Coronary artery (tissue), 2 donors: Measurements from ENCODE around the gene FBXO28.

Experiments used
- DNase-seq: peaks from one replicate; pipeline ENCODE4 v3.0.0-alpha.2; 2017; ENCODE audit warnings: low spot score
- H3K27ac ChIP-seq, 2 donors: fragments of 200-600 bp; sonication (generic); one replicate each; pipeline ENCODE4 v1.5.1; 2016 to 2019
- H3K4me3 ChIP-seq: fragments of 200-600 bp; sonication (generic); 2 replicates; pipeline ENCODE4 v1.5.1; 2016; ENCODE audit warnings: mild to moderate bottlenecking, moderate library complexity
- TF ChIP-seq, protein P1 (sequence below): fragments of 200-600 bp; sonication (generic); IDR thresholded peaks from one replicate; pipeline ENCODE4 v1.5.1; 2019; ENCODE audit warnings: antibody characterized with exemption

FBXO28 gene

DNA sequence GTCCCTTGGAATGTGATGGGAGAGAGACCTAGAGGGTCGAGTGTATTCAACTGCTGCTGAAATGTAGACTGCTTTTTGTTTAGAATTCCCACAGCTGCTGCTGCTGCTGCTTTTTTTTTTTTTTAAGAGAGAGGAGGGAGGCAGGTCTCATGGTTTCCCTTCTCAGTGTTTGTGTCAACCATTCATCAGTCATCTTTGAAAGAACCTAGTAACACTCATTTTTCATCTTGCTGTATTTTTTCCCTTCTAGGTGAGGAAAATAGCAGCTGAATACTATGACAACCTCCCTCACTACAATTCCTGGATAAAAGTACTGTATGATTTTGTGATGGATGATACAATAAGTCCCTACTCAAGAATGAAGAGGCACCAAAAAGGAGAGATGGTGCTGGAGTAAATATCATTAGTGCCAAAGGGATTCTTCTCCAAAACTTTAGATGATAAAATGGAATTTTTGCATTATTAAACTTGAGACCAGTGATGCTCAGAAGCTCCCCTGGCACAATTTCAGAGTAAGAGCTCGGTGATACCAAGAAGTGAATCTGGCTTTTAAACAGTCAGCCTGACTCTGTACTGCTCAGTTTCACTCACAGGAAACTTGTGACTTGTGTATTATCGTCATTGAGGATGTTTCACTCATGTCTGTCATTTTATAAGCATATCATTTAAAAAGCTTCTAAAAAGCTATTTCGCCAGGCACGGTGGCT, 78.3 kb downstream of the FBXO28 start:
- TF ChIP-seq, protein P1, sequence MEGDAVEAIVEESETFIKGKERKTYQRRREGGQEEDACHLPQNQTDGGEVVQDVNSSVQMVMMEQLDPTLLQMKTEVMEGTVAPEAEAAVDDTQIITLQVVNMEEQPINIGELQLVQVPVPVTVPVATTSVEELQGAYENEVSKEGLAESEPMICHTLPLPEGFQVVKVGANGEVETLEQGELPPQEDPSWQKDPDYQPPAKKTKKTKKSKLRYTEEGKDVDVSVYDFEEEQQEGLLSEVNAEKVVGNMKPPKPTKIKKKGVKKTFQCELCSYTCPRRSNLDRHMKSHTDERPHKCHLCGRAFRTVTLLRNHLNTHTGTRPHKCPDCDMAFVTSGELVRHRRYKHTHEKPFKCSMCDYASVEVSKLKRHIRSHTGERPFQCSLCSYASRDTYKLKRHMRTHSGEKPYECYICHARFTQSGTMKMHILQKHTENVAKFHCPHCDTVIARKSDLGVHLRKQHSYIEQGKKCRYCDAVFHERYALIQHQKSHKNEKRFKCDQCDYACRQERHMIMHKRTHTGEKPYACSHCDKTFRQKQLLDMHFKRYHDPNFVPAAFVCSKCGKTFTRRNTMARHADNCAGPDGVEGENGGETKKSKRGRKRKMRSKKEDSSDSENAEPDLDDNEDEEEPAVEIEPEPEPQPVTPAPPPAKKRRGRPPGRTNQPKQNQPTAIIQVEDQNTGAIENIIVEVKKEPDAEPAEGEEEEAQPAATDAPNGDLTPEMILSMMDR: no peak
- Histone ChIP-seq H3K27ac (no peak overlapping the region), H3K4me3 (no peak overlapping the region)
- DNase-seq: no peak

DNA sequence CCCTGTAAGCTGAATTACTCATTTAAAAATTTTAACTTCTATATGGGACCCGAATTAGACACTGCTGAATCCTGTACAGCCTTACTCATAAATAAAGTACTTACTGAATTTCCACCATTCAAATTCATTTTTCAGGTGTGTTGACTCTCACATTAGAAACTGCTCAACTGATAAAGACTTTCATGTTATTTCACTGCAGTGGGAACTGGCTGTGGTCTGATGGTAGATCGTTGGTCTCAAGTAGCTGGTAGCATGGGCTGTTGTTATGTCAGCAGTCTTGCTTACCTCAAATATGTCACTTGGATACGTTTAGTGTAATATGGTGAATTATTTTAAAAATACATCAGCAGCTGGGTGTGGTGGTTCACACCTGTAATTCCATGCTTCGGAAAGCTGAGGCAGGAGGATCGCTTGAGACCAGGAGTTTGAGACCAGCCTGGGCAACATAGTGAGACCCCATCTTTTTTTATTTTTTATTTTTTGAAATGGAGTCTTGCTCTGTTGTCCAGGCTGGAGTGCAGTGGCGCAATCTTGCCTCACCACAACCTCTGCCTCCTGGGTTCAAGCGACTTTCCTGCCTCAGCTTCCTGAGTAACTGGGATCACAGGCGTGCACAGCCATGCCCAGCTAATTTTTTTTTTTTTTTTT, 79.5 kb downstream of the FBXO28 start:
- H3K27ac ChIP-seq: no peak overlapping the region
- H3K4me3 ChIP-seq: no peak overlapping the region
- no peak for DNase-seq
- TF ChIP-seq, protein P1: no peak

DNA sequence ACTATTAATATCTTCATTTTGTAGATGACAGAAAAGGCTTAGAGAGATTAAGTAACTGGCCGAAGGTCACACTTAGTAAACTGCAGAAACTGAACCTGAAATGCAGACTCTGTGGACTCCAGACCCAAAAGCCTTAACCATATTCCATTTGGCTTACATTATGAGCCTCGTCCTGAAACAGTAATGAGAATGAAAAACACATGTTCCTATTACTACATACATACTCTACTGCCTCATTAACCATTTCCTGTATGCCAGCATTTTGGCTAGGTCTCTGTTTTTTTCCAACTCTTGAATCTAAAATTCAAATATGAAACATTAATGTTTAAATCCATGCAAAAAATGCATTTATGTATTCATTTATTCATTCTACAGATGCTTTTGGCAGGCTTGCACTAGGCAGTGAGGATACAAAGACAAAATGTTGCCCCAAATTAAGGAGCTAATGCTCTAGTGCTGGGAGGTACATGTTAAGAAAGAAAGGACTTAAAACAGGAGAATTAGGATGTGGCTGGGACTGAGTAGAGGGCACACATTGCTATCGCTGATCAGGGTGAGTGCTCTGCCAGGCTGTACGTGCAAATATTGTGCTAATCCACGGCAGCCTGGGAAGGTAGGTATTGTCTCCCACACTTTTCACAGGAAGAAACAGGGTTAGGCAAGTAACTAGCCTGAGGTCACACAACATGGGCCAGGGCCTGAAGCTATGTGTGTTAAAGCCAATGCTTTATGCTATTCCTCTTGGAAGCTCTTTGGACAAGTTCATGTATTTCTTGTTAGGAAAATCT, 83.1 kb downstream of the FBXO28 start:
- TF ChIP-seq, protein P1: no peak
- DNase-seq: no peak
- no peak overlapping the region for H3K27ac ChIP-seq
- H3K4me3 ChIP-seq: no peak overlapping the region

DNA sequence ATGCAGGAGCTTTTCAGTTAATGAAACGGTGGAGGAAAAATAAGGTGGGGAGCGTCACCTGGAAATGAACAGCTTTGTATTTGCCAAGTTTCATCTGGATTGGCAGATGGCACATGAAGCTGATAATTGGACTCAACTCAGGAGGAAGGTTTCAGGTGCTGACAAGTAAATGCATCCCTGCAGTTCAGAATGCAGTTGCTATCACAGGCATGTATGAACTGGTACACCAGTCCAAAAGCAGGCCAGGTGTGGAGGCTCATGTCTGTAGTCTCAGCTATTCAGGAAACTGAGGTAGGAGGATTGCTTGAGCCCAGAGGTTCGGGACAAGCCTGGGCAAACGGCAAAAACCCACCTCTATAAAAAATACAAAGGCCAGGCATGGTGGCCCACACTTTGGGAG, 84.7 kb downstream of the FBXO28 start:
- no peak overlapping the region for H3K4me3 ChIP-seq
- no peak overlapping the region for H3K27ac ChIP-seq
- TF ChIP-seq, protein P1: no peak
- DNase-seq: no peak

DNA sequence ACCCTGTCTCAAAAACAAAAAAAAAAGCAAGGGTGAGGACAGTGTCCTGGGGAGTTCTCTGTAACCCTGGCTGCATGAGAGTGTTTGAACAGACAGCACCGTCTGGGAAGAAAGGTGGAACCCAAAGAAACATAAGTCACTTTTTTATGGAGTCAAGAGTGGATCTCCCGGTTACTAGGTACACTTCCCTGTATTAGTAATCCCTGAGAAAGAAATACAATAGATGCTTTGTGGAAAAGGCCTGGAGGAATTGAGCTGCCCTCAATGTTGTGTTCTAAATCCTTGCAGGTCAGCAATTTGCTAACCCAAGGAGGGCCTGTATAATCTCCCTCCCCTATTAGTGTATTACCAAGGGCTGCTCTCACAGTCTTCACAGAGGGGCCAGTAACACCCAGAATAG, 85.8 kb downstream of the FBXO28 start:
- TF ChIP-seq, protein P1: no peak
- DNase-seq: no peak
- H3K4me3 ChIP-seq: no peak overlapping the region
- H3K27ac ChIP-seq: no peak overlapping the region

DNA sequence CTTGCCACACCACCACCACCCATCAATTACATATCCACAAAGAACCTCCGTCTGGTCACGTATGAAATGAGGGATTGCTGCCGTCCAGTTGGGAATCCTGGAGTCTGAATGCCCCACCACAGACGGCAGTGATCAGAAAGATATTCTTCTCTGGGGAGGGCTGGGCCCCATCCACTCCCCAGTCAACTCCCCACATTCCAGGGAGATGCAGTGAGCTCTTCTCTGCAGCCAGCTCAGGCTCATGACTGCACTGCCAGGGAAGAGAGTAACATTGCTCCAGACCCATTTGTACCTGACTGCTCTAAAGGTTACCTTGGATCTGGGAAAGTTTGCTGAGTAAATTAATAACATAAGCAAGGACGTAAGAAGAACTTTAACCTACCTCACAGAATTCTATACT, 87.5 kb downstream of the FBXO28 start:
- no peak overlapping the region for H3K4me3 ChIP-seq
- H3K27ac ChIP-seq: no peak overlapping the region
- TF ChIP-seq, protein P1: no peak
- no peak for DNase-seq
